Neural crest cell (in vitro differentiated cells): ENCODE data around the gene VPS16. TPM values are rescaled to one million over a fixed set of nuclear protein-coding genes. Genes with fewer than 3 reads are reported as not detected.

Experiments
- DNase-seq: peaks from one replicate; pipeline ENCODE4 v3.0.0; 2021; ENCODE audit warnings: low read depth, mixed read lengths, low spot score
- H3K27ac Mint-ChIP-seq: one replicate; pipeline ENCODE4 v1.8.0; 2021; ENCODE audit warnings: mild to moderate bottlenecking, mixed read lengths; ENCODE audit not compliant: unreplicated experiment
- H3K27me3 Mint-ChIP-seq: 2 replicates; pipeline ENCODE4 v1.8.0; 2021; ENCODE audit warnings: low read depth, mild to moderate bottlenecking, mixed read lengths
- H3K36me3 Mint-ChIP-seq: 2 replicates; pipeline ENCODE4 v1.8.0; 2021; ENCODE audit warnings: low read depth, mild to moderate bottlenecking, mixed read lengths
- H3K4me1 Mint-ChIP-seq: 2 replicates; pipeline ENCODE4 v1.8.0; 2021; ENCODE audit warnings: mixed read lengths
- H3K4me3 Mint-ChIP-seq: one replicate; pipeline ENCODE4 v1.8.0; 2021; ENCODE audit warnings: mild to moderate bottlenecking, mixed read lengths
- H3K9me3 Mint-ChIP-seq: 2 replicates; pipeline ENCODE4 v1.8.0; 2021; ENCODE audit warnings: mixed read lengths
- CTCF ChIP-seq: fragments of 200-600 bp; sonication (generic); conservative IDR thresholded peaks from 2 replicates; pipeline ENCODE4 v1.5.0; 2021; ENCODE audit warnings: antibody characterized with exemption, mild to moderate bottlenecking
- total RNA-seq: library from RNA; stranded (reverse); gene quantifications from 2 replicates; pipeline ENCODE4 v1.2.1, GENCODE V29; 2021

The VPS16 gene
- total RNA-seq, 1 donor from 2014 or later, result 50.6 TPM

GRCh38 chr20:2867081-2867864 lies 26.7 kb downstream of the VPS16 start:
- H3K36me3 Mint-ChIP-seq, result peaks cover 5% of the 10 kb centered on the region
- H3K27ac Mint-ChIP-seq, result no peak overlapping the region
- peaks cover 6% of the 10 kb centered on the region for H3K27me3 Mint-ChIP-seq
- no peak for TF ChIP-seq CTCF
- no peak overlapping the region for H3K4me3 Mint-ChIP-seq
- no peaks in the 10 kb centered on the region for H3K9me3 Mint-ChIP-seq
- peaks cover 41% of the 10 kb centered on the region for H3K4me1 Mint-ChIP-seq
- DNase-seq, result no peak

- peaks cover 5% of the 10 kb centered on the region for H3K36me3 Mint-ChIP-seq
- H3K27ac Mint-ChIP-seq, result no peak overlapping the region
- no peak for TF ChIP-seq CTCF
- H3K9me3 Mint-ChIP-seq, result no peaks in the 10 kb centered on the region
- no peak for DNase-seq
- H3K4me1 Mint-ChIP-seq, result peaks cover 48% of the 10 kb centered on the region
- H3K27me3 Mint-ChIP-seq, result peaks cover 13% of the 10 kb centered on the region
- H3K4me3 Mint-ChIP-seq, result peak overlapping the region; percentile 62
Observed at GRCh38 chr20:2869381-2869780, 28.8 kb downstream of the VPS16 start.

- peaks cover 13% of the 10 kb centered on the region for H3K27me3 Mint-ChIP-seq
- peak overlapping the region; percentile 77 for H3K4me3 Mint-ChIP-seq
- no peak overlapping the region for H3K27ac Mint-ChIP-seq
- peaks cover 65% of the 10 kb centered on the region for H3K4me1 Mint-ChIP-seq
- H3K9me3 Mint-ChIP-seq, result no peaks in the 10 kb centered on the region
- TF ChIP-seq CTCF, result no peak
- DNase-seq, result no peak
- no peaks in the 10 kb centered on the region for H3K36me3 Mint-ChIP-seq
Observed at GRCh38 chr20:2871111-2871465, 30.5 kb downstream of the VPS16 start.

- H3K36me3 Mint-ChIP-seq, result no peaks in the 10 kb centered on the region
- H3K4me3 Mint-ChIP-seq, result peak overlapping the region; percentile 94
- DNase-seq, result no peak
- no peak overlapping the region for H3K27ac Mint-ChIP-seq
- H3K27me3 Mint-ChIP-seq, result peaks cover 13% of the 10 kb centered on the region
- no peaks in the 10 kb centered on the region for H3K9me3 Mint-ChIP-seq
- no peak for TF ChIP-seq CTCF
- H3K4me1 Mint-ChIP-seq, result peaks cover 71% of the 10 kb centered on the region
Observed at GRCh38 chr20:2871661-2872458, 31.3 kb downstream of the VPS16 start.

- H3K4me1 Mint-ChIP-seq, result peaks cover 66% of the 10 kb centered on the region
- H3K36me3 Mint-ChIP-seq, result no peaks in the 10 kb centered on the region
- H3K4me3 Mint-ChIP-seq, result peak overlapping the region; percentile 94
- H3K27ac Mint-ChIP-seq, result peak overlapping the region; percentile 44
- DNase-seq, result peak; percentile 45
- peak; percentile 36 for TF ChIP-seq CTCF
- no peaks in the 10 kb centered on the region for H3K9me3 Mint-ChIP-seq
- peaks cover 13% of the 10 kb centered on the region for H3K27me3 Mint-ChIP-seq
Observed at GRCh38 chr20:2872459-2873009, 32.0 kb downstream of the VPS16 start.
